HG02642 (cell line): ENCODE measurements around the gene ATAD3B.
"Not testable (repeated sequence)": the region's sequence is repeated elsewhere in the genome, so short reads cannot be mapped to it uniquely, and the experiment has no call there.

Source experiments
- ATAC-seq: cut with Tn5 transposase; IDR thresholded peaks from one replicate; pipeline ENCODE4 v1.9.1; 2021; ENCODE audit warnings: mild to moderate bottlenecking; ENCODE audit not compliant: unreplicated experiment, poor library complexity

The ATAD3B gene

DNA sequence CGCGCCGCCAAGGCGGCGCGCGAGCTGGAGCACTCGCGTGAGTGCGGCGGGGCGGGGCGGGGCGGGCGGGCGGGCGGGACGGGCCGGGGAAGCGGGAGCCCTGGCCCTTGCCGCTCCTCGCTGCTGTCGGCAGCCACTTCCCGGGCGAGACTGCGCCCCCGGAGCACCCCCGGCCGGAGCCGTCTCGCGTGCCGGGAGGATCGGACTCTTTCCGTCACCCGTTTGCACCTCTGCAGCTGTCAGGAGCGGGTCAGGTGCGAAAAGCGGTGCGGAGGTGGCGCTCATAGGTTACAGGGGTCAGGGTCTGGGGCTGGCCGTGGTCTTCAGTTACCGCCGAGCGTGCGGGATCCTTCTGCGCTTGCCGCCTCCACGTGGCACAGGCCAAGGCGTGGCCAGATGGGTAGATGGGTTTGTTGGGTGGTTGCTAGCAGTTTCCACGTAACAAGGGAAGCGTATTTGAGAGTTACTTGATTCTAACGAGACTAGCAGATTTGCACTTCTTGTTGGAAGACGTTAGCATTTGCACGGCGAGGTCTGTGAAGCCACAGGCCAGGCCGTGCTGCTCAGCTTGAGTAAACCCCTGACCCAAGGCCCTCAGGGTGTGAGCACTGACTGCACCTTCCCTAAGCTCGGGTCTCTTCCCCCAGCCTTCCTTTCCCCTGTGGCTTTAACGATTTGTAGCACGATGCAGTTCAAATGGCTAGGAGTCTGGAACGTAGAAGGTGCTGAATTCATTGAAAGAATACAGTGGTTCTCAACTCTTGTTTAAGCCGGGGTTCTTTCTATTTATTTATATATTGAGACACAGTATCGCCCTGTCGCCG, 700 bp downstream of the ATAD3B start:
- peak; percentile 14 for ATAC-seq

DNA sequence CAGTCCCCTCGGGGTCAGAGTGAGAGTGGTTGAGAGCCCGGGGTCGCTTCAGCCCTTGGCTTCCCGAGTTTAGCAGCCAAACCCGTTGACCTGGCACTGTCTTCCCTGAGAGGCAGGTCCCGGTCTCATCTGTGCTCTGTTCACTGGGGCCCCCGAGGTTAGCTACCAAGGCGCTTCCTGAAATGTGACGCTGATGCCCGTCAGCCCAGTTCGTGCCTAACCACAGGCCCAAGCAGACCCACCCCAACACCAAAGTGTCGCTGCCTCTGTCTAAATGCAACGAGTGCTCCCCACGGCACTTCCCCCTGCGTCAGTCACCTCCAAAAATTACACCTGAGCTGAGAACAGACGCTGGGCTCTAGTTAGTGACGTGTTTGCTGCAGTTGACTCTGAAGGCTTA, 4.4 kb downstream of the ATAD3B start:
- not testable (repeated sequence) for ATAC-seq

DNA sequence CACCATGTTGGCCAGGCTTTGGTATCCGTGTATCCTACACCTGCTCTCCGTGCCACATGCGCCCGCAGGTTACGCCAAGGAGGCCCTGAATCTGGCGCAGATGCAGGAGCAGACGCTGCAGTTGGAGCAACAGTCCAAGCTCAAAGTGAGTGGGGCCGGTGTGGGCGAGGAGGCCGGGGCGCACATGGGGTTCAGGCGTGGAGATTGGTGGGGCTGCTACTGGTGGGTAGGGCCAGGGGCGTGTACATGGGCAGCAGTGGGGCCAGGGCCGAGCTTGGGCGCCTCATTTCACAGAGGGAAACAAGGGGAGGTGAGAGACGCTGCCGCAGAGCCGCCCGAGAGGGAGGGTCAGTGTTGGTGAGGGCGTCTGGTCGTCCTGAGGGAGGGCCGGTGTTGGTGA, 5.6 kb downstream of the ATAD3B start:
- no peak for ATAC-seq

- no peak for ATAC-seq
Observed at GRCh38 chr1:1479547-1480487, 8.3 kb downstream of the ATAD3B start.

- ATAC-seq = not testable (repeated sequence)
Observed at GRCh38 chr1:1480488-1480867, 8.9 kb downstream of the ATAD3B start.

DNA sequence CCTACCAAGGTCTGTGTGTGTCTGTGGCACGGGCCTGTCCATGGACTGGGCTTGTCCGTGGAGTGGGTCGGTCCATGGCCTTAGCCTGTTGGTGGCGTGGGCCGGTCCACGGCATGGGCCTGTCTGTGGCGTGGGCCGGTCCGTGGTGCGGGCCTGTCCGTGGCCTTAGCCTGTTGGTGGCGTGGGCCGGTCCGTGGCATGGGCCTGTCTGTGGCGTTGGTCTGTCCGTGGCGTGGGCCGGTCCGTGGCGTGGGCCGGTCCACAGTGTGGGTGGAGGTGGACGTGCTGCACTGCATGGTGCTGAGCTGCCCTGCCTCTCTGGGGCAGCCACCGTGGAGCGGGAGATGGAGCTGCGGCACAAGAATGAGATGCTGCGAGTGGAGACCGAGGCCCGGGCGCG, 10.2 kb downstream of the ATAD3B start:
- not testable (repeated sequence) for ATAC-seq

DNA sequence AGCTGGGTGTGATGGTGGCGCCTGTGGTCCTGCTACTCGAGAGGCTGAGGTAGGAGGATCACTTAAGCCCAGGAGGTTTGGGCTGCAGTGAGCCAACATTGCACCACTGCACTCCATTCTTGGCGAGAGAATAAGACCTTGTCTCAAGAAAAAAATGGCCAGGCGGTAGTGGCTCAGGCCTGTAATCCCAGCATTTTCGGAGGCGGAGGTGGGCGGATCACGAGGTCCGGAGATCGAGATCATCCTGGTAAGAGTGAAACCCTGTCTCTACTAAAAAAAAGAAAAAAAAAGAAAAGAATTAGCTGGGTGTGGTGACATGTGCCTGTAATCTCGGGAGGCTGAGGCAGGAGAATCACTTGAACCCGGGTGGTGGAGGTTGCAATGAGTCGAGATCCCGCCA, 11.3 kb downstream of the ATAD3B start:
- ATAC-seq = no peak

DNA sequence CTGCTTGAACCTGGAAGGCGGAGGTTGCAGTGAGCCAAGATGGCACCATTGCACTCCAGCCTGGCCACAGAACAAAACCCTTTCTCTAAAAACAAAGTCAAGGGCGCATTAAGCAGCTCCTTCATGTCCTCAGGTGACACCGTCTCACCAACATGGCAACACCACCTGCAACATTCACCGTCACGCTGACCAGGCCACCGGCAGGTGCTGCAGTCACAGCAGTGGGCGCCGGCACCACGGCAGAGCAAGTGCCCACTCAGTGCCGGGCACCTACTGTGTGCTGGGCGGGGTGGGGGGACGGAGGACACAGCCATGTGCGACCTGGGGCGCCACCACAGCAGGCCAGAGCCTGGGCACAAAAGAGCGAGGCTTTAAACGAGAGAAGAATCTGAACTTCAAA, 12.1 kb downstream of the ATAD3B start:
- ATAC-seq = no peak

DNA sequence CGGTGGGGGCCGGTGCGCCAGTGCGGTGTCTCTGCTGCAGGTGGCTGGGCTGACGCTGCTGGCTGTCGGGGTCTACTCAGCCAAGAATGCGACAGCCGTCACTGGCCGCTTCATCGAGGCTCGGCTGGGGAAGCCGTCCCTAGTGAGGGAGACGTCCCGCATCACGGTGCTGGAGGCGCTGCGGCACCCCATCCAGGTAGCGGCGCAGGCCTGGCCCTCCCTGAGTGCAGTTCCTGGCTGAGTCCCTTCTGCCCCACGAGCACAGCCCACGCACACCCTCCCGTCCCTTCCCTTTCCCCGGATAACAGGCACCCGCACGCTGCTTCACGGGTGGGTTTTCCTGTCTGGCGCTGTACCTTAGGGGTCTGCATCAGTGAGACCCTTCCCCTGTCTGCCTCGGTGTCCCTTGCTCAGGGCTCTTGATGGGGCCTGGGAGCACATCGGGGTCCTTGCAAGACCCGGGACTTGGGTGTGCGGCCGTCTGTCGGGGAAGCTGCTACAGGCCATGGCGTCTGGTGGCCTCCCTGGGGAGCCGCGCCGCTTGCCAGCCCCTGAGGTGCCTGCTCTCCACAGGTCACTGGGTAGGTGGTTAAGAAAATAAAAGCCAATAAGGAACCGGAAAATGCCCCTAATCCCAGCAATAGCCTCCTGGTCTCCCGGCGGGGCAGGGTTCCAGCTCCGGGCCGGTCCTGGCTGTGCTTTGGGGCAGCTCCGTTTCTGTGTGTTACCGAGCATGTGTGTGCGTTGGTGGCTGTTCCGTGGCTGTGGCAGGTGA, 13.6 kb downstream of the ATAD3B start:
- not testable (repeated sequence) for ATAC-seq

- not testable (repeated sequence) for ATAC-seq
Observed at GRCh38 chr1:1485755-1486317, 14.3 kb downstream of the ATAD3B start.

DNA sequence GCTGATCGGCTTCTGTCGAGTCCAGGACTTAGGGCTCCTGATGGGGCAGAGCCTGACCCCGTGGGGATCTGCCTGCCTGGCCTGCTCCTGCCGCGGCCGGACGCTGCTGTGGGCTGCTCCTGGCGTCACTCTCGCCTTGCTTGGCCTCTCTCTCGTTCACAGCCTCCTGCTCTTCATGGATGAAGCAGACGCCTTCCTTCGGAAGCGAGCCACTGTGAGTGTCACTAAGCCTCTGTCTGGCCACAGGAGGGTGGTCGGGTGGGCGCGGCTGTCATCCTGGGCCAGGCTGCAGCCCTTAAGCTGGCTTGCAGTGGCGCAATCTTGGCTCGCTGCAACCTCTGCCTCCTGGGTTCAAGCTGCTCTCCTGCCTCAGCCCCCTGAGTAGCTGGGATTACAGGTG, 16.1 kb downstream of the ATAD3B start:
- no peak for ATAC-seq

GRCh38 chr1:1489231-1489630, 17.7 kb downstream of the ATAD3B start:
- ATAC-seq = no peak

DNA sequence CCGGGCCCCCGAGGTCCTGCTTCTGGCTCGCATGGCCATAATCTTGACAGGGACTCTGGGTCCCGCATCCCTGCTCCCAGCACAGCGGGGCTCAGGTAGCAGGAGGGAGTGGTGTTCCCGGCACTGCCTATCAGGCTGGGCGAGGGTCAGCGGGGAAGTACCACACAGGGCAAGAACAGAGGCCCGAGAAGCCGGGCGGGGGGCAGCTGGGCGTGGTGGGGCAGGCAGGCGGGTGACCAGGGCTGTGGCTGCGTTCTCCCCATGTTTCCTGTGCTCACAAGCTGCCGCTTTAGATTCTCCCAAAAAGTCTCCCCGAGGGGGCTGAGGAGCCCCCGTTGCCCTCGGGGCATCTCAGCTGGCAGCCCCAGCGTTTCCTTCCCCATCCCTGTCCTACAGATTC, 18.3 kb downstream of the ATAD3B start:
- no peak for ATAC-seq

DNA sequence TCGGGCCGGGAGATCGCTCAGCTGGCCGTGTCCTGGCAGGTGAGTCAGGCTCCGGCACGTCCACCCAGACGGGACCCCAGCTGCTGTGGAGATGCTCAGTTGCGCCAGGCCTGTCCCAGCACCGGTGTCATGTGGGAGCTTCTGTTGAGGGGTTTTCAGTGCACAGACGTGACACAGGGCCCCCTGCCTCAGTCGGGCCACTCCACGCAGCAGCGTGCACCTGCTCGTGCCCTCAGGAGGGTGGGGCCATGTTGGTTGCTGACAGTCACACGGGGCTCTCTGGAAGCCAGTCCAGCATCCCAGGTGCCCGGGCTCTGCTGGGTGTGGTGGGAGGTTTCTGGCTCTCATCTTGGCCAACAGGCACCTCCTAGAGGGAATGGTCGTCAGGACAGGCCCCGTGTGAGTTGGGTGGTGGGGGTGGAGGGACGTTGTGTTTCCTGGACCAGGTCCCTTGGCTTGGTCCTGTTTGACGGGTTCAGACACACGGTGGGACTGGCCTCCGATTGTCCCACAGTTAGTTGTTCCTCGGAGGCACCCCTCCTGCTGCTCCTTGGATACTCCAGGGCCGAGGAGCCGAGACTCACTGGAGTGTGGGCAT, 19.2 kb downstream of the ATAD3B start:
- no peak for ATAC-seq

- ATAC-seq = no peak
Observed at GRCh38 chr1:1491601-1492000, 20.0 kb downstream of the ATAD3B start.

GRCh38 chr1:1494311-1494710, 22.7 kb downstream of the ATAD3B start:
- not testable (repeated sequence) for ATAC-seq

DNA sequence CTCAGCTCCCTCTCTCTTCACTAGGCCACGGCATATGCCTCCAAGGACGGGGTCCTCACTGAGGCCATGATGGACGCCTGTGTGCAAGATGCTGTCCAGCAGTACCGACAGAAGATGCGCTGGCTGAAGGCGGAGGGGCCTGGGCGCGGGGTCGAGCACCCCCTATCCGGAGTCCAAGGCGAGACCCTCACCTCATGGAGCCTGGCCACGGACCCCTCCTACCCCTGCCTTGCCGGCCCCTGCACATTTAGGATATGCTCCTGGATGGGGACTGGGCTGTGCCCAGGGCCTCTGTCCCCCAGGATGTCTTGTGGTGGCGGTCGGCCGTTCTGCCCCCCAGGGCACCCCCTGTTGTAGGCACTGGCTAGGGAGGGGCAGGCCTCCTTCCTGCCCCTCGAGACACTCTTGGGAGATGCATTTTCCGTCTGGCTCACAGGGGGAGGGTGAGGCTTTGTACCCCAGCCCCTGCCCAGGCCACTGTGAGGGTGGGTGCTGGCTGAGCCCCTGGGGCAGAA, 24.0 kb downstream of the ATAD3B start:
- ATAC-seq = not testable (repeated sequence)

DNA sequence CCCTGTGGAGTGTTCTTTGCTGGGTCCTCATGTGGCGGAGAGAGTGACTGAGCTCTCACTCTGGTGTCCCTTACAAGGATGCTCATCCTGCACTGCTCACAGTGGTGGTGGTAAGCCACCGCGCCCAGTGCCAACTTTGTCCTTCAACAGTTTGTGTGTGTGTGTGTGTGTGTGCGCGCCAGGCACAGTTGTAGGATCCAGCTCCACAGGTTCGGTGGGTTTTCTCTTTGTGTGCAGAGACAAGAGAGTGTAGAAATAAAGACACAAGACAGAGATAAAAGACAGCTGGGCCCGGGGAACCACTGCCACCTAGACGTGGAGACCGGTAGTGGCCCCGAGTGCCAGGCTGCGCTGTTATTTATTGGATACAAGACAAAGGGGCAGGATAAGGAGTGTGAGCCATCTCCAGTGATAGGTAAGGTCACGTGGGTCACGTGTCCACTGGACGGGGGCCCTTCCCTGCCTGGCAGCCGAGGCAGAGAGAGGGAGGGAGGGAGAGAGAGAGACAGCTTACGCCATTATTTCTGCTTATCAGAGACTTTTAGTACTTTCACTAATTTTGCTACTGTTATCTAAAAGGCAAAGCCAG, 33.3 kb downstream of the ATAD3B start:
- not testable (repeated sequence) for ATAC-seq

- peak; percentile 53 for ATAC-seq
Observed at GRCh38 chr1:1505366-1505798, 33.8 kb downstream of the ATAD3B start.
